ENCODE results near the gene COLGALT1. TPM values are rescaled to one million over a fixed set of nuclear protein-coding genes. Genes with fewer than 3 reads are reported as not detected.
A peak's percentile ranks its signal among the peaks of the same experiment; 100 is the strongest.

Gene COLGALT1
- total and polyA plus RNA-seq, 9 of the 15 experiments (the other 6 are each of a cell fraction or from before 2014, with no cell fraction given): 4.9 to 119 (median 82.6) TPM

GRCh38 chr19:17519967-17520366 is 35.5 kb upstream of the COLGALT1 start:
- TF ChIP-seq SNIP1 (IDR thresholded peaks at IDR 0.05; ENCODE audit: low read depth) (no peak), RUNX1 (IDR thresholded peaks at IDR 0.05; ENCODE audit: low read depth) (no peak), NFE2 (IDR thresholded peaks at IDR 0.05; ENCODE audit: low read depth) (no peak), LARP7 (IDR thresholded peaks at IDR 0.05) (no peak)
- CTCF ChIA-PET (ENCODE audit: low intra/inter-chr PET ratio): no interaction called here
- FAIRE-seq: peak; percentile 57

GRCh38 chr19:17520865-17521264 is 34.6 kb upstream of the COLGALT1 start:
- ATAC-seq (no peak), FAIRE-seq (no peak), DNase-seq (ENCODE audit: extremely low read depth in 1 of 4, low spot score in 3 of 4) (no peak)
- no peaks in the 10 kb centered on the region for H3K27me3 ChIP-seq (ENCODE audit: control insufficient read depth in 2 of 2, insufficient read depth in 2 of 2, low read length in 2 of 2)
- H3K4me1 ChIP-seq (replicated peaks in 1 of 2; ENCODE audit: control insufficient read depth in 2 of 2, insufficient read depth in 2 of 2, low read length in 2 of 2): peaks cover 7 to 32% of the 10 kb centered on the region in 2 experiments; a peak in 2 of 5 replicates
- H3K4me2 ChIP-seq (ENCODE audit: insufficient read depth, low read length): no peak overlapping the region
- no peaks in the 10 kb centered on the region for H3K9me1 ChIP-seq (ENCODE audit: control insufficient read depth, insufficient read depth, low read length)
- ChIA-PET CTCF (ENCODE audit: low intra/inter-chr PET ratio) (no interaction called here), POLR2A (interaction anchor here (0.7 to 1.1 kb wide), 2 partner anchors 9 to 12 kb away, joined by 3 to 4 read pairs; no protein-coding TSS in a partner anchor)
- 0 out of 2 replicates have a peak, but pooled peaks cover 3% of the 10 kb centered on the region for H3K9me3 ChIP-seq (replicated peaks; ENCODE audit: control insufficient read depth, insufficient read depth, low read depth, low read length)
- in situ Hi-C loops (cut with MboI) (no loop called here), intact Hi-C loops (cut with micrococcal nuclease) (no loop called here)
- no TSS peak for BruUV-seq (replicated peaks)
- WGBS (ENCODE audit: insufficient coverage, low coverage, missing lambda C conversion rate): 88% methylated on average over 12 of the region's 25 CpGs
- no peak overlapping the region for H3K9ac ChIP-seq (ENCODE audit: insufficient read depth in 1 of 2, low read depth in 2 of 2, low read length in 2 of 2)
- H3K27ac ChIP-seq (ENCODE audit: extremely low read depth, low read depth, low read length): no peak overlapping the region
- H4K20me1 ChIP-seq (replicated peaks; ENCODE audit: control insufficient read depth, insufficient read depth, low read length): no peaks in the 10 kb centered on the region
- peaks cover 14% of the 10 kb centered on the region; the same call in 2 of the 3 replicates for H3K36me3 ChIP-seq (ENCODE audit: control insufficient read depth, insufficient read depth, low read length)
- no peak overlapping the region for H2AFZ ChIP-seq (ENCODE audit: low read depth, low read length)
- no peak overlapping the region for H3K4me3 ChIP-seq
- no peaks in the 10 kb centered on the region for H3K79me2 ChIP-seq (ENCODE audit: control insufficient read depth, insufficient read depth, low read length)
- TF ChIP-seq MTA3 (IDR thresholded peaks at IDR 0.05; ENCODE audit: borderline replicate concordance) (no peak), ZNF175 (CRISPR knock-in tag; IDR thresholded peaks at IDR 0.05; ENCODE audit: low read depth) (no peak), ERF (CRISPR knock-in tag; IDR thresholded peaks at IDR 0.05) (no peak), ZNF408 (CRISPR knock-in tag; IDR thresholded peaks at IDR 0.05; ENCODE audit: low read depth) (no peak), POLR2G (IDR thresholded peaks at IDR 0.05; ENCODE audit: low read depth, low read length) (peak; percentile 61; the same call in 1 of the 2 replicates), CCAR2 (IDR thresholded peaks at IDR 0.05; ENCODE audit: low read depth, low read length) (no peak), ZBTB33 (CRISPR knock-in tag; IDR thresholded peaks at IDR 0.05) (peak; percentile 80), E2F6 (IDR thresholded peaks at IDR 0.05; ENCODE audit: borderline replicate concordance in 1 of 2, extremely low read depth in 1 of 2, insufficient read depth in 1 of 2, insufficient read length in 1 of 2, low read depth in 1 of 2, low read length in 1 of 2, poor library complexity in 1 of 2, severe bottlenecking in 1 of 2) (no peak)

More at GRCh38 chr19:17519967-17520366, 35.5 kb upstream of the COLGALT1 start:
- in situ Hi-C loops (cut with MboI): no loop called here
- Histone ChIP-seq H3K79me2 (ENCODE audit: control insufficient read depth, insufficient read depth, low read length) (no peaks in the 10 kb centered on the region), H3K27me3 (ENCODE audit: control insufficient read depth in 2 of 2, insufficient read depth in 2 of 2, low read length in 2 of 2) (no peaks in the 10 kb centered on the region), H3K4me2 (ENCODE audit: insufficient read depth, low read length) (no peak overlapping the region), H3K4me3 (no peak overlapping the region), H2AFZ (ENCODE audit: low read depth, low read length) (no peak overlapping the region), H3K9ac (ENCODE audit: insufficient read depth in 1 of 2, low read depth in 2 of 2, low read length in 2 of 2) (0 out of 4 replicates have a peak overlapping the region, but pooled peaks of 1 of the 2 experiments have one; percentile 4), H3K9me1 (ENCODE audit: control insufficient read depth, insufficient read depth, low read length) (no peaks in the 10 kb centered on the region), H3K36me3 (ENCODE audit: control insufficient read depth, insufficient read depth, low read length) (peaks cover 14% of the 10 kb centered on the region; the same call in 2 of the 3 replicates), H4K20me1 (replicated peaks; ENCODE audit: control insufficient read depth, insufficient read depth, low read length) (no peaks in the 10 kb centered on the region), H3K27ac (ENCODE audit: extremely low read depth, low read depth, low read length) (no peak overlapping the region), H3K4me1 (replicated peaks in 1 of 2; ENCODE audit: control insufficient read depth in 2 of 2, insufficient read depth in 2 of 2, low read length in 2 of 2) (peaks cover 7 to 38% of the 10 kb centered on the region in 2 experiments; a peak in 2 of 5 replicates), H3K9me3 (replicated peaks; ENCODE audit: control insufficient read depth, insufficient read depth, low read depth, low read length) (0 out of 2 replicates have a peak, but pooled peaks cover 3% of the 10 kb centered on the region)
- DNase-seq (ENCODE audit: extremely low read depth in 1 of 4, low spot score in 3 of 4): no peak
- ATAC-seq: peak; percentile 25; the same call in 1 of the 3 replicates
- 76% methylated on average over 9 of the region's 9 CpGs for WGBS (ENCODE audit: insufficient coverage, low coverage, missing lambda C conversion rate)
- POLR2A ChIA-PET: interaction anchor here (1.1 kb wide), 1 partner anchor 10 kb away, joined by 4 read pairs; no protein-coding TSS in a partner anchor
- intact Hi-C loops (cut with micrococcal nuclease): no loop called here
- BruUV-seq (replicated peaks): no TSS peak

Measured in K562 (cell line).